GM18505 (cell line): ENCODE data around the gene LILRA1.
A peak's percentile ranks its signal among the peaks of the same experiment; 100 is the strongest.
"Not testable (repeated sequence)": the region's sequence is repeated elsewhere in the genome, so short reads cannot be mapped to it uniquely, and the experiment has no call there.

Experiments
- ATAC-seq: cut with Tn5 transposase; IDR thresholded peaks from one replicate; pipeline ENCODE4 v1.9.1; 2021; ENCODE audit not compliant: unreplicated experiment
- POLR2A ChIP-seq: IDR thresholded peaks from 4 replicates; pipeline ENCODE4 v1.6.1; 2011; ENCODE audit warnings: borderline replicate concordance; ENCODE audit not compliant: insufficient read depth, insufficient read length; ENCODE audit errors: extremely low read depth

LILRA1 gene

GRCh38 chr19:54593445-54593844 is at the start of gene LILRA1:
LILRA1 (plus strand) TSS chr19:54593632; CDS start chr19:54594245, 613 bp downstream.
- not testable (repeated sequence) for ATAC-seq

GRCh38 chr19:54548806-54549205 is 44.6 kb upstream of the LILRA1 start:
- TF ChIP-seq POLR2A: no peak
- ATAC-seq: no peak

- no peak for TF ChIP-seq POLR2A
- no peak for ATAC-seq
Observed at GRCh38 chr19:54549224-54549623, 44.2 kb upstream of the LILRA1 start.

- peak; percentile 60 for ATAC-seq
- no peak for TF ChIP-seq POLR2A
Observed at GRCh38 chr19:54551293-54551692, 42.1 kb upstream of the LILRA1 start.

GRCh38 chr19:54551950-54552912 is 41.2 kb upstream of the LILRA1 start:
- peak; percentile 12 for ATAC-seq
- no peak for TF ChIP-seq POLR2A

GRCh38 chr19:54552913-54553310 is 40.5 kb upstream of the LILRA1 start:
- no peak for TF ChIP-seq POLR2A
- ATAC-seq: no peak

- TF ChIP-seq POLR2A: no peak
- ATAC-seq: no peak
Observed at GRCh38 chr19:54554006-54554405, 39.4 kb upstream of the LILRA1 start.

GRCh38 chr19:54554896-54555295 is 38.5 kb upstream of the LILRA1 start:
- no peak for TF ChIP-seq POLR2A

GRCh38 chr19:54556194-54556593 is 37.2 kb upstream of the LILRA1 start:
- ATAC-seq: no peak
- no peak for TF ChIP-seq POLR2A

More at GRCh38 chr19:54554896-54555295, 38.5 kb upstream of the LILRA1 start:
- no peak for ATAC-seq

- TF ChIP-seq POLR2A: no peak
- ATAC-seq: no peak
Observed at GRCh38 chr19:54558339-54558738, 35.1 kb upstream of the LILRA1 start.

GRCh38 chr19:54560881-54561385 is 32.5 kb upstream of the LILRA1 start:
- no peak for TF ChIP-seq POLR2A

GRCh38 chr19:54561840-54562239 is 31.6 kb upstream of the LILRA1 start:
- no peak for TF ChIP-seq POLR2A
- ATAC-seq: no peak

More at GRCh38 chr19:54560881-54561385, 32.5 kb upstream of the LILRA1 start:
- no peak for ATAC-seq

GRCh38 chr19:54563206-54563605 is 30.2 kb upstream of the LILRA1 start:
- not testable (repeated sequence) for ATAC-seq

- ATAC-seq: no peak
- TF ChIP-seq POLR2A: no peak
Observed at GRCh38 chr19:54570316-54570715, 23.1 kb upstream of the LILRA1 start.

GRCh38 chr19:54571715-54572615 is 21.5 kb upstream of the LILRA1 start:
- ATAC-seq: not testable (repeated sequence)
